ENCODE data around the gene HPSE2. TPM values are rescaled to one million over a fixed set of nuclear protein-coding genes. Genes with fewer than 3 reads are reported as not detected.

The HPSE2 gene
- total and polyA plus RNA-seq, 2 experiments from 2014 or later, result 0.10 to 0.24 TPM

DNA sequence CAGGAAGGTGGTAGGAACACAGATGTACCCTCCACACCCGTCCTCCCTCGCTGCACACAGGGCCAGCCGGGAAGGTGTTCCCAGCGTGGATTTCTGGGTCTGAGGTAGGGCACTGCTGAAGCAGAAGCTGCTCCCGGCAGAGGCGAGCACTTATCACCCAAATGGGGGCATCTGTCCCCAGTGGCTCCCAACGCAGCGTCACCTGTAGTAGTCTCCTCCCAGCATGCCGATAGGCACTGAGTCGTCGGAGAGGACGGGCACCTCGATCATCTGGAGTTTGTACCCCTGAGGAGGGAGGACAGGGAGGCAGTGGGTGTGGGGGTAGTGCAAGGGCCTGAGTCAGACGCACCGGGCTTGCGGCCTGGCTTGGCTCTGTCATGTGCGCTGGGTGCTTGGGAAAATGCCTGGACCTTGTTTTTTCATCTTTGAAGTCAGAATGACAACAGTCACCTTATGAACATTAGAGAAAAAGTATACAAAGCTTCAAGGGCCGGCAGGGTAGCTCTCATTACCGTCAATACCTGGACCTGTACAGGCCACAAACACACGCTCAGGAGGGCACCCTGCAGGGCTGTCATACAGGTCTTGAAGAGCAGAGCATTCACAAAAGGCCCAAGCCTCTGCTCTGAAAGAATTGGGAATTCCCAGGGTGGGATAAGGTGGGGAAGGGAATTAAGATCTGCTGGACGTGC lies 817.5 kb downstream of the HPSE2 start (continued):
- TF ChIP-seq, protein P1, sequence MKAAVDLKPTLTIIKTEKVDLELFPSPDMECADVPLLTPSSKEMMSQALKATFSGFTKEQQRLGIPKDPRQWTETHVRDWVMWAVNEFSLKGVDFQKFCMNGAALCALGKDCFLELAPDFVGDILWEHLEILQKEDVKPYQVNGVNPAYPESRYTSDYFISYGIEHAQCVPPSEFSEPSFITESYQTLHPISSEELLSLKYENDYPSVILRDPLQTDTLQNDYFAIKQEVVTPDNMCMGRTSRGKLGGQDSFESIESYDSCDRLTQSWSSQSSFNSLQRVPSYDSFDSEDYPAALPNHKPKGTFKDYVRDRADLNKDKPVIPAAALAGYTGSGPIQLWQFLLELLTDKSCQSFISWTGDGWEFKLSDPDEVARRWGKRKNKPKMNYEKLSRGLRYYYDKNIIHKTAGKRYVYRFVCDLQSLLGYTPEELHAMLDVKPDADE (IDR thresholded peaks at IDR 0.05), result no peak
- TF ChIP-seq POLR2AphosphoS5 (IDR thresholded peaks at IDR 0.05; ENCODE audit: low read depth) (no peak), EZH2 (IDR thresholded peaks at IDR 0.05; ENCODE audit: low read depth, unreplicated experiment) (no peak), ZNF331 (CRISPR knock-in tag; IDR thresholded peaks at IDR 0.05; ENCODE audit: low read depth) (no peak), EZH2phosphoT487 (IDR thresholded peaks at IDR 0.05; ENCODE audit: unreplicated experiment) (no peak), CREB1 (CRISPR knock-in tag; IDR thresholded peaks at IDR 0.05; ENCODE audit: low read depth) (no peak), JUNB (IDR thresholded peaks at IDR 0.05; ENCODE audit: unreplicated experiment) (no peak), NANOG (IDR thresholded peaks at IDR 0.05; ENCODE audit: borderline replicate concordance) (no peak)
- TF ChIP-seq, protein P2, sequence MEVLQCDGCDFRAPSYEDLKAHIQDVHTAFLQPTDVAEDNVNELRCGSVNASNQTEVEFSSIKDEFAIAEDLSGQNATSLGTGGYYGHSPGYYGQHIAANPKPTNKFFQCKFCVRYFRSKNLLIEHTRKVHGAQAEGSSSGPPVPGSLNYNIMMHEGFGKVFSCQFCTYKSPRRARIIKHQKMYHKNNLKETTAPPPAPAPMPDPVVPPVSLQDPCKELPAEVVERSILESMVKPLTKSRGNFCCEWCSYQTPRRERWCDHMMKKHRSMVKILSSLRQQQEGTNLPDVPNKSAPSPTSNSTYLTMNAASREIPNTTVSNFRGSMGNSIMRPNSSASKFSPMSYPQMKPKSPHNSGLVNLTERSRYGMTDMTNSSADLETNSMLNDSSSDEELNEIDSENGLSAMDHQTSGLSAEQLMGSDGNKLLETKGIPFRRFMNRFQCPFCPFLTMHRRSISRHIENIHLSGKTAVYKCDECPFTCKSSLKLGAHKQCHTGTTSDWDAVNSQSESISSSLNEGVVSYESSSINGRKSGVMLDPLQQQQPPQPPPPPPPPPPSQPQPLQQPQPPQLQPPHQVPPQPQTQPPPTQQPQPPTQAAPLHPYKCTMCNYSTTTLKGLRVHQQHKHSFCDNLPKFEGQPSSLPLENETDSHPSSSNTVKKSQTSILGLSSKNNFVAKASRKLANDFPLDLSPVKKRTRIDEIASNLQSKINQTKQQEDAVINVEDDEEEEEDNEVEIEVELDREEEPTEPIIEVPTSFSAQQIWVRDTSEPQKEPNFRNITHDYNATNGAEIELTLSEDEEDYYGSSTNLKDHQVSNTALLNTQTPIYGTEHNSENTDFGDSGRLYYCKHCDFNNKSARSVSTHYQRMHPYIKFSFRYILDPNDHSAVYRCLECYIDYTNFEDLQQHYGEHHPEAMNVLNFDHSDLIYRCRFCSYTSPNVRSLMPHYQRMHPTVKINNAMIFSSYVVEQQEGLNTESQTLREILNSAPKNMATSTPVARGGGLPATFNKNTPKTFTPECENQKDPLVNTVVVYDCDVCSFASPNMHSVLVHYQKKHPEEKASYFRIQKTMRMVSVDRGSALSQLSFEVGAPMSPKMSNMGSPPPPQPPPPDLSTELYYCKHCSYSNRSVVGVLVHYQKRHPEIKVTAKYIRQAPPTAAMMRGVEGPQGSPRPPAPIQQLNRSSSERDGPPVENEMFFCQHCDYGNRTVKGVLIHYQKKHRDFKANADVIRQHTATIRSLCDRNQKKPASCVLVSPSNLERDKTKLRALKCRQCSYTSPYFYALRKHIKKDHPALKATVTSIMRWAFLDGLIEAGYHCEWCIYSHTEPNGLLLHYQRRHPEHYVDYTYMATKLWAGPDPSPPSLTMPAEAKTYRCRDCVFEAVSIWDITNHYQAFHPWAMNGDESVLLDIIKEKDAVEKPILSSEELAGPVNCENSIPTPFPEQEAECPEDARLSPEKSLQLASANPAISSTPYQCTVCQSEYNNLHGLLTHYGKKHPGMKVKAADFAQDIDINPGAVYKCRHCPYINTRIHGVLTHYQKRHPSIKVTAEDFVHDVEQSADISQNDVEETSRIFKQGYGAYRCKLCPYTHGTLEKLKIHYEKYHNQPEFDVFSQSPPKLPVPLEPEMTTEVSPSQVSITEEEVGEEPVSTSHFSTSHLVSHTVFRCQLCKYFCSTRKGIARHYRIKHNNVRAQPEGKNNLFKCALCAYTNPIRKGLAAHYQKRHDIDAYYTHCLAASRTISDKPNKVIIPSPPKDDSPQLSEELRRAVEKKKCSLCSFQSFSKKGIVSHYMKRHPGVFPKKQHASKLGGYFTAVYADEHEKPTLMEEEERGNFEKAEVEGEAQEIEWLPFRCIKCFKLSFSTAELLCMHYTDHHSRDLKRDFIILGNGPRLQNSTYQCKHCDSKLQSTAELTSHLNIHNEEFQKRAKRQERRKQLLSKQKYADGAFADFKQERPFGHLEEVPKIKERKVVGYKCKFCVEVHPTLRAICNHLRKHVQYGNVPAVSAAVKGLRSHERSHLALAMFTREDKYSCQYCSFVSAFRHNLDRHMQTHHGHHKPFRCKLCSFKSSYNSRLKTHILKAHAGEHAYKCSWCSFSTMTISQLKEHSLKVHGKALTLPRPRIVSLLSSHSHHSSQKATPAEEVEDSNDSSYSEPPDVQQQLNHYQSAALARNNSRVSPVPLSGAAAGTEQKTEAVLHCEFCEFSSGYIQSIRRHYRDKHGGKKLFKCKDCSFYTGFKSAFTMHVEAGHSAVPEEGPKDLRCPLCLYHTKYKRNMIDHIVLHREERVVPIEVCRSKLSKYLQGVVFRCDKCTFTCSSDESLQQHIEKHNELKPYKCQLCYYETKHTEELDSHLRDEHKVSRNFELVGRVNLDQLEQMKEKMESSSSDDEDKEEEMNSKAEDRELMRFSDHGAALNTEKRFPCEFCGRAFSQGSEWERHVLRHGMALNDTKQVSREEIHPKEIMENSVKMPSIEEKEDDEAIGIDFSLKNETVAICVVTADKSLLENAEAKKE (CRISPR knock-in tag; IDR thresholded peaks at IDR 0.05), result no peak

All from GM23338 (cell line).